ENCODE results near the gene NEK11.

DNA sequence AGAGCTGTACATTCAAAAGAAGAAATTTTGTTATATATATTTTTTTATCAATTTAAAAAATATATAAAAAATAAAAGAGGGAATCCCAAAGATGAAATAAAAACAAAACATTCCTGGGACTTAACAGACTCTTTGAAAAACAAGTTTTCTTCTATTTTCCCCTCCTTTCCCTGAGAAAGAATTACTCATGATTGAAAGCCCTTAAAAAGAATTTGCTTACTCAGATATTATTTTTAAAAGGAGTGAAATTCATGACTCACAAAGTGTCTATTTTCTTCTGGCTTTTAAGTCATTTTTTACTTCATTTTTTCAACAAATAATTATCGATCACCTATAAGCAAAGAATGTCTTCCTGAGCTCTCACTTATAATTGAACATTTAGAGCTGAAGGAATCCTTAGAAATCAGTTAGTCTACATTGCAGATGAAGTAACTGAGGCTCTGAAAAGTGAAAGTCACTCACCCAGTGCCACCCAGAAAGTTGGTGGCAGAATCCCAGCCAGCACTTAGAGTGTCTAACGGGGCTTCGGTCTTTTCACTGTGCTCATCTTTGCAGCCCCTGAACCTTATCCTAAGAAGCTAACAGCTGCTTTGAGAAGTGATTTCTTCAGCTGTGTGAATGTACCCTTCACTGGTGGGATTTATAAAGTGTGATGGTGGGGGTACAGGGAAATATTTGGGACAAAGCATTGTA, 312.4 kb downstream of the NEK11 start:
- TF ChIP-seq, protein P1, sequence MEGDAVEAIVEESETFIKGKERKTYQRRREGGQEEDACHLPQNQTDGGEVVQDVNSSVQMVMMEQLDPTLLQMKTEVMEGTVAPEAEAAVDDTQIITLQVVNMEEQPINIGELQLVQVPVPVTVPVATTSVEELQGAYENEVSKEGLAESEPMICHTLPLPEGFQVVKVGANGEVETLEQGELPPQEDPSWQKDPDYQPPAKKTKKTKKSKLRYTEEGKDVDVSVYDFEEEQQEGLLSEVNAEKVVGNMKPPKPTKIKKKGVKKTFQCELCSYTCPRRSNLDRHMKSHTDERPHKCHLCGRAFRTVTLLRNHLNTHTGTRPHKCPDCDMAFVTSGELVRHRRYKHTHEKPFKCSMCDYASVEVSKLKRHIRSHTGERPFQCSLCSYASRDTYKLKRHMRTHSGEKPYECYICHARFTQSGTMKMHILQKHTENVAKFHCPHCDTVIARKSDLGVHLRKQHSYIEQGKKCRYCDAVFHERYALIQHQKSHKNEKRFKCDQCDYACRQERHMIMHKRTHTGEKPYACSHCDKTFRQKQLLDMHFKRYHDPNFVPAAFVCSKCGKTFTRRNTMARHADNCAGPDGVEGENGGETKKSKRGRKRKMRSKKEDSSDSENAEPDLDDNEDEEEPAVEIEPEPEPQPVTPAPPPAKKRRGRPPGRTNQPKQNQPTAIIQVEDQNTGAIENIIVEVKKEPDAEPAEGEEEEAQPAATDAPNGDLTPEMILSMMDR (conservative IDR thresholded peaks at IDR 0.05 in 1 of 2, IDR thresholded peaks at IDR 0.05 in 1 of 2; ENCODE audit: extremely low read depth in 1 of 2, insufficient read depth in 1 of 2, low read depth in 1 of 2, low read length in 2 of 2), result no peak
- no peak for TF ChIP-seq EZH2 (IDR thresholded peaks at IDR 0.05; ENCODE audit: borderline replicate concordance, low read length)
